Esophagus squamous epithelium (tissue), 5 donors: ENCODE data around the gene CLDN14. TPM values are rescaled to one million over a fixed set of nuclear protein-coding genes. Genes with fewer than 3 reads are reported as not detected.

Experiments
- DNase-seq: peaks from one replicate; lab custom pipeline; 2025; lab: John Stamatoyannopoulos, UW
- H3K27ac ChIP-seq, 4 donors: fragments of 200-600 bp; sonication (generic); one replicate each; pipeline ENCODE4 v1.5.1; 2016 to 2019; ENCODE audit warnings: mild to moderate bottlenecking in 1 of 4
- H3K27me3 ChIP-seq, 4 donors: fragments of 200-600 bp; sonication (generic); 1 replicate in 3 of 4; 2 replicates in 1 of 4; pipeline versions ENCODE4 v1.5.1 to v1.6.0; 2017 to 2021; ENCODE audit warnings: antibody characterized with exemption in 1 of 4
- H3K36me3 ChIP-seq, 3 donors: fragments of 200-600 bp; sonication (generic); one replicate each; pipeline ENCODE4 v1.5.1; 2016 to 2019
- H3K4me1 ChIP-seq, 3 donors: fragments of 200-600 bp; sonication (generic); one replicate each; pipeline ENCODE4 v1.5.1; 2017 to 2019
- H3K4me3 ChIP-seq, 4 donors: fragments of 200-600 bp; sonication (generic); 1 replicate in 3 of 4; 2 replicates in 1 of 4; pipeline ENCODE4 v1.5.1; 2016 to 2019; ENCODE audit warnings: mild to moderate bottlenecking in 2 of 4, moderate library complexity in 1 of 4
- H3K9me3 ChIP-seq, 3 donors: fragments of 200-600 bp; sonication (generic); one replicate each; pipeline ENCODE4 v1.5.1; 2016 to 2019
- POLR2A ChIP-seq, 4 donors: fragments of 450-650 bp; IDR thresholded peaks; one replicate each; pipeline ENCODE4 v1.6.1; 2017; ENCODE audit warnings: antibody characterized with exemption in 4 of 4, mild to moderate bottlenecking in 4 of 4, moderate library complexity in 3 of 4
- WGBS, 2 donors: methylation state at CpG; one replicate each; pipeline ENCODE4 v1.1.5; 2018; 5-methylcytosine and 5-hydroxymethylcytosine counted together
- intact Hi-C: fragments of 100-400 bp; cut with DNase I; formaldehyde crosslinking; loops from one replicate; pipeline ENCODE4 v1.15.0; 2022
- total RNA-seq, 4 donors: library from RNA; depleted of rRNA; stranded (reverse); fragments of >200 nt; gene quantifications; one replicate each; pipeline ENCODE4 v1.1.0, GENCODE V29; 2016
- TF ChIP-seq, protein P1 (sequence below), 6 experiments: fragments of 450-650 bp in 4 of 6; fragments of 200-600 bp in 2 of 6; sonication (generic) in 2 of 6; IDR thresholded peaks; one replicate each; pipeline ENCODE4 v1.5.1; 2016 to 2019; ENCODE audit warnings: antibody characterized with exemption in 6 of 6, mild to moderate bottlenecking in 4 of 6, moderate library complexity in 4 of 6
- donor health status: DM: yes; HTN: yes; CAD: no.

Gene CLDN14
- total RNA-seq, 4 donors from 2014 or later = not detected

DNA sequence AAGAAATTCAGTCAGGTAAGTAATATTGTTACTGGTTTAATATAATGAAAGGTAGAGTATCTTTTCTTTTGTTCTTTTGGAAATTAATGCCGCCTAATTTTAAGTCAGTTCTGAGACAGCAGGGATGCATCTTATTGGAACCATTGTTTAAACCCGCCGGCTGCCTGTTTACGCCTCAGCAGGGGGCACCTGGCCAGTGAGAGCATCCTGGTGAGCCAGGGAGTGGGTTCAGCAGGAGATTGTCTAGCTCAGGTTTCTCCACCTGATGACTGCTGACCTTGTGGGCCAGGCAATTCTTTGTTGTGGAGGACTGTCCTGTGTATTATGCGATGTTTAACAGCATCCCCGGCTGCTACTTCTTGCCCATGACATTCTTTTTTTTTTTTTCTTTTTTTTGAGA is 64.5 kb downstream of the CLDN14 start:
- intact Hi-C loops = no loop called here
- H3K36me3 ChIP-seq = peaks cover 0 to 75% (median 10%) of the 10 kb centered on the region in 3 donors

DNA sequence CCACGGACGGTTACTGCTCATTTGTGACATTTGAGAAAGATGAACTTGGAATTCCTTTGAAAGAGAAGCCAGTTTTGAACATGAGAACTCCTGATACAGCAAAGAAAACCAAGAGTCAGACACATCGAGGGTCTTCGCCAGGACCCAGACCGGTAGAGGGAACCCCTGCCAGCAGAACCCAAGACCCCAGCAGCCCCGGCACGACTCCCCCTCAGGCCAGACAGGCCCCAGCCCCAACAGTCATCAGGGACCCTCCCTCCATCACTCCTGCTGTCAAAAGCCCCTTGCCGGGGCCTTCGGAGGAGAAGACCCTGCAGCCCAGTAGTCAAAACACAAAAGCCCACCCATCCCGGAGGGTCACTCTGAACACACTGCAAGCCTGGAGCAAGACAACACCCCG is 67.0 kb downstream of the CLDN14 start:
- H3K4me1 ChIP-seq = no peaks in the 10 kb centered on the region
- WGBS, 2 donors = 71 to 83% methylated on average over 3 to 4 of the region's 11 CpGs
- intact Hi-C loops = no loop called here
- no peak overlapping the region for H3K27ac ChIP-seq
- no peak for TF ChIP-seq POLR2A (IDR thresholded peaks at IDR 0.05)
- TF ChIP-seq, protein P1, sequence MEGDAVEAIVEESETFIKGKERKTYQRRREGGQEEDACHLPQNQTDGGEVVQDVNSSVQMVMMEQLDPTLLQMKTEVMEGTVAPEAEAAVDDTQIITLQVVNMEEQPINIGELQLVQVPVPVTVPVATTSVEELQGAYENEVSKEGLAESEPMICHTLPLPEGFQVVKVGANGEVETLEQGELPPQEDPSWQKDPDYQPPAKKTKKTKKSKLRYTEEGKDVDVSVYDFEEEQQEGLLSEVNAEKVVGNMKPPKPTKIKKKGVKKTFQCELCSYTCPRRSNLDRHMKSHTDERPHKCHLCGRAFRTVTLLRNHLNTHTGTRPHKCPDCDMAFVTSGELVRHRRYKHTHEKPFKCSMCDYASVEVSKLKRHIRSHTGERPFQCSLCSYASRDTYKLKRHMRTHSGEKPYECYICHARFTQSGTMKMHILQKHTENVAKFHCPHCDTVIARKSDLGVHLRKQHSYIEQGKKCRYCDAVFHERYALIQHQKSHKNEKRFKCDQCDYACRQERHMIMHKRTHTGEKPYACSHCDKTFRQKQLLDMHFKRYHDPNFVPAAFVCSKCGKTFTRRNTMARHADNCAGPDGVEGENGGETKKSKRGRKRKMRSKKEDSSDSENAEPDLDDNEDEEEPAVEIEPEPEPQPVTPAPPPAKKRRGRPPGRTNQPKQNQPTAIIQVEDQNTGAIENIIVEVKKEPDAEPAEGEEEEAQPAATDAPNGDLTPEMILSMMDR (IDR thresholded peaks at IDR 0.05) = no peak
- H3K9me3 ChIP-seq = no peaks in the 10 kb centered on the region
- H3K27me3 ChIP-seq = no peaks in the 10 kb centered on the region
- H3K4me3 ChIP-seq = no peak overlapping the region
- peaks cover 0 to 68% (median 10%) of the 10 kb centered on the region in 3 donors for H3K36me3 ChIP-seq
- no peak for DNase-seq

More for the DNA sequence above, 64.5 kb downstream of the CLDN14 start:
- 91 to 98% methylated on average over 4 to 6 of the region's 6 CpGs for WGBS, 2 donors
- no peak for DNase-seq
- TF ChIP-seq, protein P1 (IDR thresholded peaks at IDR 0.05) = no peak
- no peak for TF ChIP-seq POLR2A (IDR thresholded peaks at IDR 0.05)
- H3K4me3 ChIP-seq = no peak overlapping the region
- H3K27me3 ChIP-seq = no peaks in the 10 kb centered on the region
- H3K4me1 ChIP-seq = peaks cover 0 to 7% (median 0%) of the 10 kb centered on the region in 3 donors
- no peak overlapping the region for H3K27ac ChIP-seq
- H3K9me3 ChIP-seq = no peaks in the 10 kb centered on the region

DNA sequence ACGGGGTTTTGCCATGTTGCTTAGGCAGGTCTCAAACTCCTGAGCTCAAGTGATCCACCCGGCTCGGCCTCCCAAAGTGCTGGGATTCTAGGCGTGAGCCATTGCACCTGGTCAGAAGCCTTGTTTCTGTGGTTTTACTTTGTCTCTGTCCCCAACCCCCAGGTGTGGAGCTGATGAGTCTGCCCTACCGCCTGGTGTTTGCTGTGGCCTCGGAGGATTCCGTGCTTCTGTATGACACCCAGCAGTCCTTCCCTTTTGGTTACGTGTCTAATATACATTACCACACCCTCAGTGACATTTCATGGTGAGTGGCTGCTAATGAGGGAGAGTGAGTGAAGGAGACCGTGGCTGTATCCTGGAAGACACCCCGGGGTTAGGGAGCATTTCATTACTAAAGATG is 68.6 kb downstream of the CLDN14 start:
- intact Hi-C loops = no loop called here
- Histone ChIP-seq H3K27ac (no peak overlapping the region), H3K27me3 (no peaks in the 10 kb centered on the region), H3K36me3 (peaks cover 0 to 55% (median 10%) of the 10 kb centered on the region in 3 donors), H3K9me3 (no peaks in the 10 kb centered on the region), H3K4me1 (no peaks in the 10 kb centered on the region), H3K4me3 (no peak overlapping the region)
- 93 to 95% methylated on average over 10 of the region's 10 CpGs for WGBS, 2 donors
- no peak for DNase-seq
- no peak for TF ChIP-seq POLR2A (IDR thresholded peaks at IDR 0.05)
- TF ChIP-seq, protein P1 (IDR thresholded peaks at IDR 0.05) = no peak

Other genes starting within 250 kb of the CLDN14 start
- 10 to 100 TPM; 31.9 to 50.5 (median 43.1) TPM for gene MORC3, start 159.9 kb downstream of the CLDN14 start, total RNA-seq
- gene CHAF1B, start 94.7 kb downstream of the CLDN14 start, total RNA-seq = 1 to 10 TPM; 2.4 to 6.6 (median 4.3) TPM
- 10 to 100 TPM; 20.3 to 49.4 (median 29.9) TPM for gene SIM2, start 219.0 kb upstream of the CLDN14 start, total RNA-seq